Activated T-cell treated with anti-CD3 and anti-CD28 coated beads, Interleukin-2, amount 50 U/mL, for 72 hours (primary cell): Measurements from ENCODE around the gene CAMP. TPM values are rescaled to one million over a fixed set of nuclear protein-coding genes. Genes with fewer than 3 reads are reported as not detected.
"Not testable (repeated sequence)": the region's sequence is repeated elsewhere in the genome, so short reads cannot be mapped to it uniquely, and the experiment has no call there.

ENCODE experiments used
- ATAC-seq, 2 donors: fragments of 150-1000 bp; cut with Tn5 transposase; replicated peaks in 1 of 2; 2 replicates each; pipeline ENCODE4 v1.10.0; 2021; ENCODE audit warnings: moderate library complexity in 2 of 2, mild to moderate bottlenecking in 1 of 2
- DNase-seq, 2 donors: peaks; one replicate each; pipeline ENCODE4 v3.0.0; 2021 to 2022; ENCODE audit warnings: mixed read lengths in 1 of 2
- H3K27ac Mint-ChIP-seq: one replicate; pipeline ENCODE4 v1.8.0; 2022; ENCODE audit warnings: mild to moderate bottlenecking, moderate library complexity, mixed read lengths
- H3K27me3 Mint-ChIP-seq: one replicate; pipeline ENCODE4 v1.8.0; 2022; ENCODE audit warnings: low read depth, mixed read lengths
- H3K36me3 Mint-ChIP-seq, 2 donors: one replicate each; pipeline ENCODE4 v1.8.0; 2022; ENCODE audit warnings: mixed read lengths in 2 of 2, mild to moderate bottlenecking in 1 of 2; ENCODE audit not compliant: insufficient read depth in 2 of 2
- H3K4me1 Mint-ChIP-seq: one replicate; pipeline ENCODE4 v1.8.0; 2022; ENCODE audit warnings: low read depth, mixed read lengths
- H3K4me3 Mint-ChIP-seq, 2 donors: one replicate each; pipeline ENCODE4 v1.8.0; 2022; ENCODE audit warnings: mild to moderate bottlenecking in 2 of 2, mixed read lengths in 2 of 2, moderate library complexity in 2 of 2
- H3K9me3 Mint-ChIP-seq, 2 donors: one replicate each; pipeline ENCODE4 v1.8.0; 2022; ENCODE audit warnings: mixed read lengths in 2 of 2
- total RNA-seq, 2 donors: library from RNA; stranded (reverse); gene quantifications; one replicate each; pipeline ENCODE4 v1.2.3, GENCODE V29; 2022

Gene CAMP
- total RNA-seq, 2 donors from 2014 or later, result not detected

DNA sequence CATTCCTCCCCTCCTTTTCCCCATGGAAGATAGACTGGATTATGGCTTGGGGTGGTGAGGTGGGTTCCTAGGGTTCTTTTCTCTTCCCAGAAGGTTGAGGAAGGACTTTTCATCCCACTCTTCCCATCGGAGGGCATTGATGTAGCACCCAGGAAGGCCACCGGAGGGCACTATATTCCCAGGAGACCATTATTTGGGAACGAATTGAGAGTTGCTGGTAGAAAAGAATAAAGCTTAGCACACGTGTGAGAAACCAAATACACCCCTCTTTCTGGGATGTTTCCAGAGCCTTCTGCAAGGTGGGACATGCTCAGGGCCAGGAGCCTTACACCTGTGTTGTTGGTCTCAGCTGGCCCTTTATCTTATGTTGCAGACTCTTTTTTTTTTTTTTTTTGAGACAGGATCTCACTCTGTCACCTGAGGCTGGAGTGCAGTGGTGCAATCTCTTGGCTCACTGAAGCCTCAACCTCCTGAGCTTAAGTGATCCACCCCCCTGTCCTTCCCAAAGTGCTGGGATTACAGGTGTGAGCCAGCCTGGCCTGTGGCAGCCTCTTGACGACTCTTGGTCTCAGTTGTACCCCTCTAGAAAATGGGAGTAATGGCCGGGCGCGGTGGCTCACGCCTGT, 28.7 kb upstream of the CAMP start:
- Mint-ChIP-seq H3K27me3 (no peaks in the 10 kb centered on the region), H3K9me3 (no peaks in the 10 kb centered on the region), H3K27ac (no peak overlapping the region), H3K4me3 (no peak overlapping the region), H3K4me1 (no peaks in the 10 kb centered on the region), H3K36me3 (no peaks in the 10 kb centered on the region)
- DNase-seq (peak; percentile 29 to 37), ATAC-seq (peak in 1 of 2 donors; percentile 20)

DNA sequence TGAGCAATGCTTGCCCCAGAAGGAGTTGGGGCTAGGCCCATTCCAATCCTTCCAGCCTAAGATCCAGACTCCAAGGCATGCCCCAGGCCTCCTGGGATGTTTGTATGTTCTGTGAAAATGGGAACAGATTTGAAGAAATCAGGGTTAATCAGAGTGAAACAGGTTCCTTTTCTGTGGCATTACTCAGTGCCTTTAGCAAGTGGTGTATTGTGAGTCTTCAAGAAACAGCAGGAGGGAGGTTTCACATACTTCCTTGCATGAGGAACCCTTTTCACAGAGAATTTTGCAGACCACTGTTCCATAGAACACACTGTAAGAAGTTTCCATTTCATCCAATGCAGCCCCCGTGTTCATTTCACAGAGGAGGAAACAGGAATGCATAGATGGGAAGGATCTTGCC, 26.7 kb upstream of the CAMP start:
- no peaks in the 10 kb centered on the region for H3K36me3 Mint-ChIP-seq
- no peak for DNase-seq
- H3K27ac Mint-ChIP-seq, result no peak overlapping the region
- no peaks in the 10 kb centered on the region for H3K9me3 Mint-ChIP-seq
- H3K27me3 Mint-ChIP-seq, result no peaks in the 10 kb centered on the region
- H3K4me3 Mint-ChIP-seq, result no peak overlapping the region
- no peaks in the 10 kb centered on the region for H3K4me1 Mint-ChIP-seq
- no peak for ATAC-seq

DNA sequence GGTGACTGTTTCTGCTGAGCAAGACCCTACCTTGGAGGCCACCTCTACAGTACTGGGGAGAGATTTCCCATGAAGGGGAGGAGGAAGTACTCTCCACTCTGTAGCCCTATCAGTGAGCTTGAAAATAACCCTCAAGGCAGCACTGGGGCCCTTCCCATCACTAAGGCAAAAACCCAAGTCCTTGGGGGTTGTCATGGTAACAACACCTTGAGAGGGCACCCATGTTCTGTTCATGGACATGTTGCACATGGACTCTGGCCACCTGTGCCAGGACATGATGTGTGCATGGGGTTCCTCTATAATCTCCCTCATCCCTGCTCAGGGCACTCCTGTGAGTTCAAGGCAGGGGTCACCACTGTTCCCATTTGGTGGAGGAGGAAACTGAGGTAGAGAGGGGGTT, 24.2 kb upstream of the CAMP start:
- Mint-ChIP-seq H3K36me3 (no peaks in the 10 kb centered on the region), H3K4me1 (no peaks in the 10 kb centered on the region), H3K9me3 (no peaks in the 10 kb centered on the region), H3K4me3 (no peak overlapping the region), H3K27ac (no peak overlapping the region), H3K27me3 (no peaks in the 10 kb centered on the region)
- ATAC-seq, result no peak
- no peak for DNase-seq

DNA sequence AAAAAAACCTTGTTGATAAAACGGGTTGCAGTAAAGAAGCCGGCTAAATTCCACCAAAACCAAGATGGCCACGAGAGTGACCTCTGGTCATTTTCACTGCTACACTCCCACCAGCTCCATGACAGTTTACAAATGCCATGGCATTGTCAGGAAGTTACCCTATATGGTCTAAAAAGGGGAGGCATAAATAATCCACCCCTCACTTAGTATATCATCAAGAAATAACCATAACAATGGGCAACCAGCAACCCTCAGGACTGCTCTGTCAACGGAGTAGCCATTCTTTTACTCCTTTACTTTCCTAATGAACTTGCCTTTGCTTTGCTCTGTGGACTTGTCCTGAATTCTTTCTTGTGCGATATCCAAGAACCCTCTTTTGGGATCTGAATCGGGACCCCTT, 20.7 kb upstream of the CAMP start:
- Mint-ChIP-seq H3K27ac (no peak overlapping the region), H3K27me3 (no peaks in the 10 kb centered on the region)
- no peak for ATAC-seq

DNA sequence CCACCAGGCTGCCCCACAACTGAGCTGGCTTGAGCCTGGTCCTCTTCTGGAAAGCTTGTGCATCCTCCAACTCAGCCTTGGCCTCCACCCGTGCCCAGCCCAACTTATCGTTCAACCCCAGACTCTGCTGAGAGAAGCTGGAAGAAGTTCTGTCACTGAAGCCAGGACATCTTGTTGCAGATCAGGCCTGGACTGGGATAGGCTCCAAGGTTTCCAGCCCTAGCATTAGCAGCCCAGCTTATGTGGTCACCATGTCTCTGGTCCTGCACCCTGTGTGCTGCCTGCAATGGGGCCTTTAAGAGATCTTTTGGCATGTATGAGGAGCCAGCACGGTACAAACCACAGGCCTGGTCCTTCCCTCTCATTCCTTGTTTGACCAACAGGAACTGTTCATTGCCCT, 15.2 kb upstream of the CAMP start:
- peaks cover 0 to 2% of the 10 kb centered on the region in 2 donors for H3K36me3 Mint-ChIP-seq
- no peak for ATAC-seq
- no peaks in the 10 kb centered on the region for H3K9me3 Mint-ChIP-seq
- H3K27ac Mint-ChIP-seq, result no peak overlapping the region
- no peak for DNase-seq
- no peaks in the 10 kb centered on the region for H3K27me3 Mint-ChIP-seq
- H3K4me1 Mint-ChIP-seq, result no peaks in the 10 kb centered on the region
- H3K4me3 Mint-ChIP-seq, result no peak overlapping the region

More for the DNA sequence above, 20.7 kb upstream of the CAMP start:
- Mint-ChIP-seq H3K4me1 (no peaks in the 10 kb centered on the region), H3K4me3 (no peak overlapping the region), H3K36me3 (no peaks in the 10 kb centered on the region), H3K9me3 (no peaks in the 10 kb centered on the region)
- no peak for DNase-seq

DNA sequence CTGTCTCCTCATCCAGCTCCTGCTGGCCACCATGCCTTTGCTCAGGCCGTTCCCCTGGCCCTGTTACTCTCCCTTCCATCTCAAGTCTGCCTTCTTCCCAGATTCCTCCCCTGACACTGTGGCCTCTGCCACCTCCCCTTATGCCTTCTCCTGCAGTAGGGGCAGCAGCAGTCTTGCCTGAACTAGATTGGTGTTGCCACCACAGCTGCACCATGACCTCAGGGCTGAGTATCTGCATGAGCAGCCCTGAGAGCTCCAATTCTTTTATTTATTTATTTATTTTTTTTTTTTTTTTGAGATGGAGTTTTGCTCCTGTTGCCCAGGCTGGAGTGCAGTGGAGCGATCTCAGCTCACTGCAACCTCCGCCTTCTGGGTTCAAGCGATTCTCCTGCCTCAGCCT, 13.8 kb upstream of the CAMP start:
- Mint-ChIP-seq H3K4me3 (no peak overlapping the region), H3K27me3 (no peaks in the 10 kb centered on the region), H3K9me3 (no peaks in the 10 kb centered on the region), H3K27ac (no peak overlapping the region), H3K36me3 (peaks cover 0 to 2% of the 10 kb centered on the region in 2 donors), H3K4me1 (no peaks in the 10 kb centered on the region)
- no peak for DNase-seq
- ATAC-seq, result no peak

DNA sequence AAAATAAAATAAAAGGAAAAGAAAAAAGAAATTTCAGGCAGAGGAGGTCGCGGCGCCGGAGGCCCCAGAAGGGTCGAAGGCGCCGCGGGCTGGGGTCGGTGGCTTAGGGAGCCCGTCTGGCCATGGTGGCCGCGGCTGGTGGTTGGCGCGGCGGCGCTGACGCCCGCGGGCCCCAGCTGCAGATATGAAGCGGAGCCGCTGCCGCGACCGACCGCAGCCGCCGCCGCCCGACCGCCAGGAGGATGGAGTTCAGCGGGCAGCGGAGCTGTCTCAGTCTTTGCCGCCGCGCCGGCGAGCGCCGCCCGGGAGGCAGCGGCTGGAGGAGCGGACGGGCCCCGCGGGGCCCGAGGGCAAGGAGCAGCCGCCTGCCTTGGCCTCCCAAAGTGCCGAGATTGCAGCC, 12.8 kb upstream of the CAMP start:
- DNase-seq, H3K4me1 Mint-ChIP-seq, H3K4me3 Mint-ChIP-seq, H3K27ac Mint-ChIP-seq, H3K9me3 Mint-ChIP-seq, H3K36me3 Mint-ChIP-seq, ATAC-seq, H3K27me3 Mint-ChIP-seq: not testable (repeated sequence)

DNA sequence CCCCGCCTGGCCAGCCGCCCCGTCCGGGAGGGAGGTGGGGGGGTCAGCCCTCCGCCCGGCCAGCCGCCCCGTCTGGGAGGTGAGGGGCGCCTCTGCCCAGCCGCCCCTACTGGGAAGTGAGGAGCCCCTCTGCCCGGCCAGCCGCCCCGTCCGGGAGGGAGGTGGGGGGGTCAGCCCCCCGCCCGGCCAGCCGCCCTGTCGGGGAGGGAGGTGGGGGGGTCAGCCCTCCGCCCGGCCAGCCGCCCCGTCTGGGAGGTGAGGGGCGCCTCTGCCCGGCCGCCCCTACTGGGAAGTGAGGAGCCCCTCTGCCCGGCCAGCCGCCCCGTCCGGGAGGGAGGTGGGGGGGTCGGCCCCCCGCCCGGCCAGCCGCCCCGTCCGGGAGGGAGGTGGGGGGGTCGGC, 11.5 kb upstream of the CAMP start:
- not testable (repeated sequence) for H3K9me3 Mint-ChIP-seq, ATAC-seq, H3K27ac Mint-ChIP-seq, H3K36me3 Mint-ChIP-seq, DNase-seq, H3K4me1 Mint-ChIP-seq, H3K4me3 Mint-ChIP-seq, H3K27me3 Mint-ChIP-seq

DNA sequence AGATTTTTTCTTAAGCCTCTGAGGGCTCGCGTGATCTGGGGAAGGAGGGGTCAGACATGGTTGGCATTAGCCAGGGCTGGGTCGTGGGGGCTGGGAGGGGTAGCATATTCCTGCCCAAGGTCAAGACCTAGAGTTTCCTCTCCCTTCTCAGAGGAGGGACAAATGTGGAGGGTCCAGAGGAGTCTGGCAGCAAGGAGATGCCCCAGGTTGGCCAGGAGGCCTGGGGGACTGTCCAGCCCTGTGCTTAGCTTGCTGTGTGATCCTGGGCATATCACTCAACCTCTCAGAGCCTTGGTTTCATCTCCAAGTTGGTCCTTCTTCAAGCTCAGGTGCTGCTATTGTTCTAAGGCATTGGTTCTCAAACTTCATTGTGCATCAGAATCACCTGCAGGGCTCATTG, 9.1 kb upstream of the CAMP start:
- Mint-ChIP-seq H3K4me3 (no peak overlapping the region), H3K27me3 (no peaks in the 10 kb centered on the region), H3K36me3 (peaks cover 0 to 2% of the 10 kb centered on the region in 2 donors), H3K27ac (no peak overlapping the region), H3K4me1 (no peaks in the 10 kb centered on the region), H3K9me3 (no peaks in the 10 kb centered on the region)
- no peak for DNase-seq
- no peak for ATAC-seq

DNA sequence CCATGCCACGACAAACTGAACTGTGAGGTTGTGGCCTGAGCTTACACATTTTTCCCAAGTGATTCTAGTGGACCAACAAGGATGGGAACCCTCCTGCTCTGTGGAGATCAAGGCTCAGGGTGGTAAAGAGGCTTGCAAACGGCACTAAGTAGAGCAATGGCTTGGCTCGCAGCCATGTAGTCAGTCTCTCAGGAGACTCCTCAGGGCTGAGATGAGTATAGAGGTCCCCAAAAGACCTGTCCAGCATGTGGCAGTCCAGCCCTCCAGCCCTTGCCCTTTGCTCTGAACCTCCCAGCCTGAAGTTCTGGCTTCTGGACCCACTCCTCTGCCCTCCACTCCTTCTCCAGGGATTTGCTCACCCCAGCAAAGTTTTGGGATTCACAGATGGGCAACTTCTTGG, 8.3 kb upstream of the CAMP start:
- H3K27me3 Mint-ChIP-seq, result no peaks in the 10 kb centered on the region
- DNase-seq (no peak), ATAC-seq (no peak)
- peaks cover 0 to under 1% of the 10 kb centered on the region in 2 donors for H3K36me3 Mint-ChIP-seq
- H3K4me1 Mint-ChIP-seq, result no peaks in the 10 kb centered on the region
- no peak overlapping the region for H3K27ac Mint-ChIP-seq
- H3K9me3 Mint-ChIP-seq, result no peaks in the 10 kb centered on the region
- H3K4me3 Mint-ChIP-seq, result no peak overlapping the region

DNA sequence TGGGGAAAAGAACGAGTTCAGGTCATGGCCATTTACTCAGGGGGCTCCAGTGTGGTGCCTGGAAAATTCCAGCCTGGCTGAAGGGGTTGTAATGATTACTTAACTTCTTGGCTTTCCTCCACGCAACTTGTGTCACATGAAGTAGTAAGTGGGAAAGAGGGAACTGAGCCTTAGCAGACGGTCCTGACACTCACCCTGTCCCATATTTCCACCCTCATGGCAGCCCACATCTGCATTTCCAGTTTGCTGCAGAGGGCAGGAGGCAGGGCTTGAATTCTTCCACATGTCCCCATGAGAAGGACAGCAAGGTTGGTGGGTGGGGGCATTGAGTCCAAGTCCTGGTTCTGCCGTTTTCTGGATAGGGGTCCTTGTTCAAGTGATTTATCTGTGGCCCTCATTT, 7.8 kb upstream of the CAMP start:
- ATAC-seq (no peak), DNase-seq (no peak)
- H3K4me1 Mint-ChIP-seq, result no peaks in the 10 kb centered on the region
- no peaks in the 10 kb centered on the region for H3K27me3 Mint-ChIP-seq
- H3K4me3 Mint-ChIP-seq, result no peak overlapping the region
- H3K27ac Mint-ChIP-seq, result no peak overlapping the region
- H3K9me3 Mint-ChIP-seq, result no peaks in the 10 kb centered on the region
- H3K36me3 Mint-ChIP-seq, result no peaks in the 10 kb centered on the region

DNA sequence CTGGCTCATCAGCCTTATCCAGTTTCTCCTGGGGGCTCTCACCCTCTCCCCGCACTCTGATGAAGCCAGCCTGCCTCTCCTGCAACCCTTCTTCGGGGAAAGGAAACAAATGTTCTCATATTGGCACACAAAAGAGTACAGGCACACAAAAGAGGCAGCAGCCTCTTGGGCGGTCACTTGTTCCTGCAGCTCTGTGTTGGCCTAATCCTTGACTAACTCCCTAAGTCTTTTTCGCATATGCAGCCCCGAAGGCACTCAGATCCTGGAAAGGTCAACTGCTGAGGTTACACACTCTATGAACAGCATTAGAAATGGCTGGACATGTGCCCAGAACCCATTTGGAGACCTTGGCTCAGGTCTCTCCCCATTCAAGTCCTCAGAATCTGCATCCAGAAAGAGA, 7.4 kb upstream of the CAMP start:
- Mint-ChIP-seq H3K4me1 (no peaks in the 10 kb centered on the region), H3K36me3 (no peaks in the 10 kb centered on the region), H3K27me3 (no peaks in the 10 kb centered on the region), H3K4me3 (no peak overlapping the region), H3K9me3 (no peaks in the 10 kb centered on the region), H3K27ac (no peak overlapping the region)
- DNase-seq (no peak), ATAC-seq (no peak)

DNA sequence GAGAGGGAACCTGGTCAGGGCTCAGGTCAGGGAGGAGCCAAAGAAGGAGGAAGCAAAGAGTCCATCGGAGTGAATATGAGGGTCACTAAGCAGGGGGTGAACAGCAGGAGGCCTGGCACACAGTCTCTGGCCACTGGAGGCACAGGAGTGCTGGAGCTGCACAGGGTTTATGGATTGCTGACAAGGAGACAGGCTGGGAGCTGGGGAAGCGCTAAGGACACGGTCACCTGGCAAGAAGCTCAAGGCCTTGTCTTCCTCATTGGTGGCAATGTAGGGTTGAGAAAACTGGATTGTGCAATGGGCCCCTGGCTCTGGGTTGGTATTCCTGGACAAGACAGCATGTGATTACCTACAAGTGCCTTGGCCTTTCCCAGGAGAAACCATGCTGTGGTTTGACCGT, 5.8 kb upstream of the CAMP start:
- H3K4me1 Mint-ChIP-seq, result no peaks in the 10 kb centered on the region
- H3K27ac Mint-ChIP-seq, result no peak overlapping the region
- no peaks in the 10 kb centered on the region for H3K9me3 Mint-ChIP-seq
- no peaks in the 10 kb centered on the region for H3K27me3 Mint-ChIP-seq
- ATAC-seq (no peak), DNase-seq (no peak)
- H3K4me3 Mint-ChIP-seq, result no peak overlapping the region
- H3K36me3 Mint-ChIP-seq, result no peaks in the 10 kb centered on the region

DNA sequence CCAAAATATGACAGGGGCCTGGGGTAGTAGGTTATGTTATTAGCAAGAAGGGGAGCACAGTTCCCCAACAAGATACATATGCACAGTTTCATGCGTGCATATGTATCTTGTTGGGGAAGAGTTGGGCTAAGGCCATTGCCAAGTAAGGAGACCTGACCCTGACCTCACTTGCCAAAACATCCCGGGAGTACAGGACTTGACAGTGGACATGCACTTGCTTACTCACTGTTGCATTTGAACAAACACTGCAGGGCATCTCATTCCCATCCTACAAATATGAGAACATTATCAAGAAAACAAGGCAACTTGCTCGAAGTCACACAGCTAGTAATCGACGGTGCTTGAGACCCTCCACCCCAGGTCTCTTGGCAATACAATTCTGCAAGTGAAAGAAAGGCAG, 4.8 kb upstream of the CAMP start:
- no peaks in the 10 kb centered on the region for H3K36me3 Mint-ChIP-seq
- H3K27me3 Mint-ChIP-seq, result no peaks in the 10 kb centered on the region
- ATAC-seq (no peak), DNase-seq (no peak)
- no peak overlapping the region for H3K4me3 Mint-ChIP-seq
- H3K27ac Mint-ChIP-seq, result no peak overlapping the region
- no peaks in the 10 kb centered on the region for H3K9me3 Mint-ChIP-seq
- H3K4me1 Mint-ChIP-seq, result no peaks in the 10 kb centered on the region
